GM12891 (cell line): ENCODE results near the gene ALDH9A1.

Experiments
- PAX5 ChIP-seq: IDR thresholded peaks from 2 replicates; pipeline ENCODE4 v1.6.1; 2011; ENCODE audit warnings: low read length, moderate library complexity, mild to moderate bottlenecking; ENCODE audit not compliant: insufficient read depth, severe bottlenecking
- POLR2A ChIP-seq: IDR thresholded peaks from 2 replicates; pipeline ENCODE4 v1.6.1; 2011; ENCODE audit warnings: low read depth, low read length, control low read depth
- POLR2AphosphoS5 ChIP-seq: IDR thresholded peaks from 2 replicates; pipeline ENCODE4 v1.6.1; 2011; ENCODE audit warnings: low read depth, low read length, control low read depth
- SPI1 ChIP-seq: IDR thresholded peaks from 2 replicates; pipeline ENCODE4 v1.6.1; 2011; ENCODE audit warnings: low read depth, low read length, control low read depth

DNA sequence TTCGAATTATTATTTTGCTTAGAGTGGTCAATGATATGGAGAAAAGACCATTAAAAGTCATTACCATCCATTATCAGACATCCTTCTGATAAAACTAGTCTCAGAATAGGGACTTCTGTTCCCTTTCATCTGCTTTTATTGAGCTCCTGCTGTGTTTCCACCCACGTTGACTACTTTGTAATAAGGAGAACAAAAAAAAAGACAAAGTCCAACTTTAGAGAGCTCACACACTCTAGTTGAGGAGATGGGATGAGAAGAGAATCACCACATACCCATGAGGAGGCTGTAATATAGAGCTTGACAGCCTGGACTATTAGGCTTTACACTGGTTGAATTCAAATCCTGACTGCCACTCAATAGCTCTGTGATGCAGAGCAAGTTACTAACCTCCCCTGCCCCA is 27.8 kb upstream of the ALDH9A1 start:
- no peak for TF ChIP-seq POLR2A
- TF ChIP-seq POLR2AphosphoS5 = no peak
- no peak for TF ChIP-seq PAX5
- no peak for TF ChIP-seq SPI1
